DMS153 (cell line): ENCODE data around the gene SYTL3.

Experiments
- DNase-seq: peaks from one replicate; lab custom pipeline; 2025; lab: John Stamatoyannopoulos, UW

Gene SYTL3

DNA sequence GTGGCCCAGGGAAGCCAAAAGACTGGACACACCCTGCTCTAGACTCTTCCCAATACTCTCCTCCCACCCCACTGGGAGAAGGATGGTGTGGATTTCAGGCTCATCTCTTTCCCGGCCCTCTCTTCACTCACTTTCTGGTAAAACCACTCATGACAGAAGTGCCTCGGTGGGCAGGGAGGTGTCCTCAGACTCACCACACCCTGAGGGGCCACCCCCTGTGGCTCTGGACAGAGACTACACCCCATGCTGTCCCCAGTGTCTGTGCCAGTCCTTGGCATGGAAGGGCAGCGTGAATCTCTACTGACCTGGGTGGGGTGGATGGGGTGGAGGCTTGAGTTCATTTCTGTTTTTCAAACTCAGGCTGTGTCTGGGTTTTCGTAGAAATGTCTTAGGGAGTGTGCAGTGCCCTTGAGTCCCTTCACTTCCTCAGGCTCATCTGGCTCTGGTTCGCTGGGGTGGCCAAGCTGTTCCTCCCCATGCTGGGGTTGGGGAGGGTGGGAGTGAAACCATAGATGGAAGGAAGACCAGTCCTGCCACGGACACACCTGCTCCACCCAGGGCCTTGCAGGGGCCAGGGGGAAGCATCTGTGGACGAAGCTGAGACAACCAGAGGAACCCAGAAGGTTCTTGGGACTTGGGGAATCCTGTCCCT is 110.2 kb downstream of the SYTL3 start:
- no peak for DNase-seq

DNA sequence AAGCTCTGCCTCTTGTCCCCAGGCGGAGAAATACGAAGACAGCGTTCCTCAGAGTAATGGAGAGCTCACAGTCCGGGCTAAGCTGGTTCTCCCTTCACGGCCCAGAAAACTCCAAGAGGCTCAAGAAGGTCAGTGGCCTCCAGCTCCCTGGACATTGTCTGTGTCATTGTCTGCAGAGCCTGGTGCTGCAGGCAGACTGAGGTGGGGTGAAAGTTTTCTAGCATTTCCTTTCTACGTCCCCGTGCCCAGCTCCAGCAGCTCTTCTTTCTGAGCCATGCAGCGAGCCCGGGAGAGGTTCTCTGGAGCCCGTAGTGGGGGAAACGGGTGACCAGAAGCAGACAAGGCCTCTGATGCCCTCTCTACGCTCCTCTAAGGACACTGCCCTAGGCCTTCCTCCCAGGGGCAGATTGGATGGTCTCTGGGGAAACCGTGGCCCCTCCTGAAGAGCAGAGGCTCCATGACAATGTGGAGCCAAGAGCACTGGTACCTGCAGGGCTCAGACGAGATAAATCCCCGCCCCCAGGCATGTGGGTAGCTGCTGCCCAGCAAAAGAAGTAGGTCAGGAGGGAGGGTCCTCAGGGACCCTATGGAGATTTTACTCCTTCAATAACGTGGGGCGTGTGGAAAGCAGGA is 110.9 kb downstream of the SYTL3 start:
- DNase-seq, result no peak

DNA sequence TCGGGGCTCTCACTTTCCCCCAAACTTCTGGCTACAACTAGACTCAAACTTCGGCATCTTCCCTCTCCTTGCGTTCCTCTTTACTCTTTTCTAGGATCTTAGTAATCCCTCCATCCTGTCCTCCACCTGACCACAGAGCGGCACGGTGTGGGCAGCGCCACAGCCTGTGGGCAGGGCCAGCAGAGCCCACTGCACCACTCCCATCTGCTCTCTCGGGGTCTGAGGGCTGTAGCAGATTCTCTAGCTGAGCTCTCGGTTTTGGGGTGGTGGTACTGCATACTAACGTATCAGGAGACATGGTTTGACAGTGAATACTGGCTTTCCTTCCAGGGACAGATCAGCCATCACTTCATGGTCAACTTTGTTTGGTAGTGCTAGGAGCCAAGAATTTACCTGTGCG is 111.9 kb downstream of the SYTL3 start:
- no peak for DNase-seq

DNA sequence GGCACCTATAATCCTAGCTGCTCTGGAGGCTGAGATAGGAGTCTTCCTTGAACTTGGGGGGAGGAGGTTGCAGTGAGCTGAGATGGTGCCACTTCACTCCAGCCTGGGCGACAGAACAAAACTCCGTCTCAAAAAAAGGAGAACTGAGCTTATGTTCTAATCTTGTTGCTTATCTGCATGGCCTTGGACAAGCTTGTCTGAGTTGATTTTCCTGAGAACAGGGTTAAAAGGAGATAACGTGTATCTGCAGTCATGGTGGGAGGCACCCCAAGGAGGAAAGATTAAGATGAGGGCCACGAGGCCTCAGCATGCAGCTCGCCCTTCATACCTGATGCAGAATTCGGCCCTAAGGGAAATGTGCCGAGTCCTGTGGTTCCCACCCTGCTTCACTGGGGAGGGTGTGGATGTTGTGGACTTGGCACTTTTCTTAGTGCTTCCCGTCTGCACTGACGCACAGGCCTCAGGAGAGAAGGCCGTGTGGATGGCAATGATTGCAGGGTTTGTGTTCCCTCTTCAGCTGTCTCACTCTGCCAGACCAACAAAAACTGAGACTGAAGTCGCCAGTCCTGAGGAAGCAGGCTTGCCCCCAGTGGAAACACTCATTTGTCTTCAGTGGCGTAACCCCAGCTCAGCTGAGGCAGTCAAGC is 113.1 kb downstream of the SYTL3 start:
- no peak for DNase-seq

DNA sequence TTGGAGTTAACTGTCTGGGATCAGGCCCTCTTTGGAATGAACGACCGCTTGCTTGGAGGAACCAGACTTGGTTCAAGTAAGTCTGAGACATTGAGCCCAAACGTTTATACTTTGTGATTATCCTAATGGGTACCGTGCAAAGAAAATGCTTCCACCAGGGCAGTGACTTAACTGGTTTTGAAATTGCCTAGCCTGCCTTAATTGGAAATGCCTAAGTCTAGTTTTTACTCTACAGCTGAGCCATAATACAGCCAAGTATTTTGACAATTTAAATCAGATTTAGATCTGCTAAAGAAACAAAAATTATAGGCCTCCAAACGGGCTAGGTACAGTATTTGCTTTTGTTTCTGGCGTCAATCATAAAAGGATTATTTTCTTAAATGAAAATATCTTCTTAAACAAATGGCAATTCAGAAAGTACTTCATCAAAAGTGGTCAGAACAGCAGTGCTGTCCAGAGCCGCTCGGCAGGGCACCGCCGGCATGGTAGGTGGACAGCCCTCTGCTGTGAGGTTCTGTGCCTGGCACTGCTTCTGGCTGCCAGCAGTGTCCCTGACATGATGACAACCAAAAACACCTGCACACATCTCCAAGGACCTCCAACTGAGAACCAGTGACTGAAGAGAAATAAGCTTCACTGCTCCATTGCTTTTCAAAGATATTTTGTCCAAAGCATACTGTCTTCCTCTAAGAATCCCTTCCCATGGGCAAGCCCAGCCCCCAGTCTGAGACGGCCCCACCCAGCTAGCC is 113.8 kb downstream of the SYTL3 start:
- no peak for DNase-seq

DNA sequence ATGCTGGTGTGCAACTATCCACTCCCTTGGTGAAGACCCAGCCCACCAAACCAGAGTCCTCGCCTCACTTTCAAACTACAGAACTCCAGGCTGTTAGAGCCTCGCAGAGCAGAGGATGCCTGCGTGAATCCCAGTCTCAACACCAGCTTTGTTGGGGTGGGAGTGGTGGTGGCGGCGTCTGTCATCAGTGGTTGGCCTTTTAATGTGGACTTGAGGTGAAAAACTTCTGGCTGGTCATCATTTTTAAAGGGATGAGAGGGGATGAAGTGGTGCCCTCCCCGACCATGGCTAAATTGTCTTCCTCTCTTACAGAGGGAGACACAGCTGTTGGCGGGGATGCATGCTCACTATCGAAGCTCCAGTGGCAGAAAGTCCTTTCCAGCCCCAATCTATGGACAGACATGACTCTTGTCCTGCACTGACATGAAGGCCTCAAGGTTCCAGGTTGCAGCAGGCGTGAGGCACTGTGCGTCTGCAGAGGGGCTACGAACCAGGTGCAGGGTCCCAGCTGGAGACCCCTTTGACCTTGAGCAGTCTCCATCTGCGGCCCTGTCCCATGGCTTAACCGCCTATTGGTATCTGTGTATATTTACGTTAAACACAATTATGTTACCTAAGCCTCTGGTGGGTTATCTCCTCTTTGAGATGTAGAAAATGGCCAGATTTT is 114.5 kb downstream of the SYTL3 start:
- no peak for DNase-seq

DNA sequence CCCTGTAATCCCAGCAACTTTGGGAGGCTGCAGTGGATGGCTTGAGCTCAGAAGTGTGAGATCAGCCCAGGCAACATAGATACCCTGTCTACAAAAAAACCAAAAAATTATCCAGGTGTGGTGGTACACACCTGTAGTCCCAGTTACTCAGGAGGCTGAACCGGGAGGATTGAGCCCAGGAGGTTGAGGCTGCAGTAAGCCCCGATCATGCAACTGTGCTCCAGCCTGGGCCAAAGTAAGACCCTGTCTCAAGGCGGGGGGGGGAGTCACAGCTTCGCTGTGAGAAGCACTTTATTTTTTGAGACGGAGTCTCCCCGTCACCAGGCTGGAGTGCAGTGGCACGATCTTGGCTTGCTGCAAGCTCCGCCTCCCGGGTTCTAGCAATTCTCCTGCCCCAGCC is 115.1 kb downstream of the SYTL3 start:
- DNase-seq, result no peak

DNA sequence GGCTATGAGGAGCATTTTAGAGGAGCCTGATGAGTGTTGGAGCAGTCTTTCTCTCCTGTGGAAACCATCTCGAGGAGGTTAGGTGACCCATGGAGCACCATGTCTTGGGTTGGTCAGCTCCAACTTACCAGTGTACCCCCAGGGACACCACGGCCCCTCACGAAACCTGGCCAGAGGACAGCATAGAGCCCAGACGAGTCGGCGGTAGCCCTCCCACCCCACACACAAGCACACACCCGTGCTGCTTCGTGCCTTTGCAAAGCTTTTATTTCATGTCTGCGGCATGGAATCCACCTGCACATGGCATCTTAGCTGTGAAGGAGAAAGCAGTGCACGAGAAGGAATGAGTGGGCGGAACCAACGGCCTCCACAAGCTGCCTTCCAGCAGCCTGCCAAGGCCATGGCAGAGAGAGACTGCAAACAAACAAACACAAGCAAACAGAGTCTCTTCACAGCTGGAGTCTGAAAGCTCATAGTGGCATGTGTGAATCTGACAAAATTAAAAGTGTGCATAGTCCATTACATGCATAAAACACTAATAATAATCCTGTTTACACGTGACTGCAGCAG is 115.7 kb downstream of the SYTL3 start:
- no peak for DNase-seq

DNA sequence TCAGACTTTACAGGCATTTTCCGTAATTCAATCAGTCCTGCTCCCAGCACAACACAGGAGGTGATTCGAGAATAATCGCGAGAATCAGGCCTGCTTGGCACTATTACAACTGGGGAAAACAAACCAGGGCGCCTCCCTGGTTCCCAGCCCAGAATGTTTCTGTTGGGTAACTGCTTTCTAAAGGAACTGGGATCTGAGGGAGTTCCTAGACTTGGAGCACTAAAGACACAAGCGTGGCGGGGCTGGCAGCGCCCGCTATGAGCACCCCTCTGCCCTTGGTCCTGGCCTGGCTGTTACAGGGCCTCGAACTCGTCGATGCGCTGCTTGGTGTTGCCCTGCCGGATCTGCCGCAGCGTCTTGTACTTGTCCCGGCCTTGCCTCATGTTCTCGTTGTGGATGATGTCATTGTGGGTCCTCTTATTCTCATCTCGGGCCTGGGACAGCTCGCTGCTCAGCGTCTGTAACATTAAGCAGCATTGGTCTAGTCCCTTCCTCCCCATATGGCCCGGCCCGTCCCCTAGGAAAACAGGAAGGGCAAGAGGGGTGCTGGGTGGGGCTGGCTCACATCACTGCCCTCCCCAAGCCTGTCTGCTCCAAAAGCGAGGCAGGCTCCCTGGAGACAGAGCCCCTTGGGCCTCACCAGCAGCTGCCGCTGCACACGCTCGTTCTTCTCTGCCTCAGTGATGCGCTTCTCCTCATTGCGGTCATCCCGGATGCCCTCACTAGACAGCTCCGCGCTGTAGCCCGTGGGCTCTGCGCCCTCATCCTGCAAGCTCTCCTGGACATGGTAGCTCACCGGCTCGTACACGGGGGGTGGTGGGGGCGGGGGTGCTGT is 117.0 kb downstream of the SYTL3 start:
- no peak for DNase-seq

DNA sequence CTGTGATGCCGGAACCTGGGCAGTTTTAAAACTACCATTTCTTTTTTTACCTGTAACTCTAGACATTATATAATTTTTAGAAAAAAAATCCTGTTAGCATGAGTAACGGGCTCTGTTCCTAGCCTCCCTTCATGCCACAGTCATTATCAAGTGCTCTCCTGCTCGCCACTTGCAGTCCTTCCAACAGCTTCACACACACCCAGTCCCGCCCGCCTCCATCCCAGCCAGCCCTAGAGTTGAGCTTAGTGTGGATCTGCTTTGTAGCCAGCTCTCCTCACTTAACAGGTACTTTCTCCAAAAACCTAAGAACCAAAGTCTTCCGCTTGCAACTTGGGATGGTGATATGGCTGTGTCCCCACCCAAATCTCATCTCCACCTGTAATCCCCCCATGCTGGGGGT is 117.9 kb downstream of the SYTL3 start:
- no peak for DNase-seq

DNA sequence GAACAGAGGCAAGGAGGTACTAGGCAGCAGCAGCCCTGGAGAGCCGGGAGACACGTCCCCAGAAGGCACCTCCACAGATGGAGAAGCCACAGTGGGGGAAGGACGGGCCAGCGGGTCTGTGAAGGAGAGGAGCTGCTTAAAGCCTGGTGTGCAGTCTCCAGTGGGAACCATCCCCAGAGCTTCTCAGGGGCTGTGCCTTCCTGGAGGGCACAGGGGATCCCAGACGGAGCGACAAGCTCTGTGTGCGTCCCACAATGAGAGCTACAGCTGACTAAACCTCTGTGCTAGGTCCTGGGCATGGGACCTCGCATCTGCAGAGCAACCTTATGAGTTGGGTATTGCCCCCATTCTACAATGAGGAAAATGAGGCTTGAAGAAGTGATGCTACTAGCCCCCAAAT is 118.6 kb downstream of the SYTL3 start:
- DNase-seq, result no peak

DNA sequence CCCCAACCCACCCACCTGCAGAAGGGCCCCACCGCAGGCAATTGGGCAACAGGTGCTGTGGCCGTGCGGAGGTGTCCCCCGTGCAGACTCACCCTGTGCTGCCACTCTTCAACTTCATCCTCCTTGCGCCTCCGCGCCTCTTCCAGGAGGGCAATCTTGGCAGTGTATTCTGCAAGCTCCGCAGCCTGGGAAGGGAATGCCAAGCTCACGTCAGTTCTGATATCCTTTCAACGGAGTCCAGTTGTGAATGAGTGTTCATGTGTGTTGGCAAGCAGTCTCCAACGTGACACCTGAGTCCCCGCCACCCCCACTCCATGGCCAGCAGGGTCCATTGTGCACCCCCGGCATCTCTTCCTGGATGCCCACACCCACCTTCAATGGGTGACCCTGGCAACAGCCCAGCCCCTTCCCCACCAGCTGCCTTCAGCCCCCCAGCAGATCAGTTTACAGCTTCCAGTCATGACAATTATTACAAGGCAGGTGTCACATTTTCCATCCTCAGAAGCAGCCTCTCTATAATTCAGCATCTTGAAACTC is 119.4 kb downstream of the SYTL3 start:
- no peak for DNase-seq

DNA sequence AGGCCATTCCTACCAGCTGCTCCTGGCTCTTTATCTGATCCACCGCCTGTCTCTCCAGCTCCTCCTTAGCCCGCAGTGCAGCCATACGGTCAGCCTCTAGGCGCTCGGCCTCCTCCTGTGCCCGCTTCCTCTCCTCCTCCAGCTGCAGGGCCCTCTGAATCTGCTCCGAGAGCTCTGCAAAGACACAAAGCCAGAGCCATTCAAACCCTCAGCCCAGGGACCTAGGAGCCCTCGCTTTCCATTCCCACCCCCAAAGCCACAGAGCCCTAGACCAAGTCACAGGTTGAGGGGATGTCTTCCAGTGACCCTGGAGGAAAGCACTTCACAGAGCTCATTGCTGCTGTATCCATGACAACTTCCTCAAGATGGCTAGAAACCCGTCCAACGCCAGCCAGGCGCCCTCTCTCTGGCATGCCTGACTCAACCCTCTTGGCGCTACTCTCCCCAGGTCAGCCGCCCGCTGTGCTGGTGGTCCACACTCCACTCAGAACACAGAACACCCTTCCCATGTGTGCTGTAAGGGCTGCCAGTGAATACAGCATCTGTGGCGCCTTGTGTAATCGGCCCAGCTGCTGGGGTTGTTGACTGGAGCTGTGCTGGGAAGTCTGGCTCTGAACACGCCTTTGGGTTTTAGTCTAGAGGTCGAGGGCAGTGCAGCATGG is 120.0 kb downstream of the SYTL3 start:
- DNase-seq, result no peak

DNA sequence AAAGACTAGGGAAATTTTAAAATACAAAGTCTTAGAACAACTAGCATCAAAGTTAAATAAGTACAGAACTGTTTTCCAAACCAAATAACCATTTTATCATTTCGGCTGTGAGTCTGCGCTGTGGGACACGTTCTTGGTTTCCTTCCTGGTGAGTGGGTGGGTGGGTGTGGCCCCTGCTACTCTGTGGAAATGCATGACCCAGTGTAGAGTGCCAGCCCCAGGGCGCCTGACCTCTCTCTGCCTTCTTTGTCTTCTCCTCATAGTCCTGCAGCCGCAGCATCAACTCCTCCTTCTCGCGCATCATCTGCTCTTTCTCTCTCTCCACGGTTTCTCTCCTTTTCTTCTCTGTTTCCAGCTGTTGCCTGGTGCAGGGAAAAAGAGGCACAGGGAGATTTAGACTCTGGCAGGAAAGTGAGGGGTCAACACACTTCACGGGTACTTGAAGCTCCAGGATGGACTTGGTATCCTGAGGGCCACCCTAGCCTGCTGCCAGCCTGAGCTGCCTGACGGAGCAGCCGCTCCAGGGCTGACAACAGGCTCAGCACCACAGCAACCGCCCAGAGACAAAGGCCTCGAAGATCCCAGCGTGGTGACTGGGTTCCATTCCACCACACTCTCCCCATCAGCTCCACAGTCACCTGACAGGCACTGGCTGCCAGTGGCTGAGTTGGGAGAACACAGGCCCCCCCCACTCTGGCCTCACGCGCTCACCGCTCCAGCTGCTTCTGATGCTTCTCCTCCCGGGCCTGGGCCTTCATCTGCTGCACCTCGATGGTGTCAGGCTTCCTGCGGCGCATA is 120.9 kb downstream of the SYTL3 start:
- no peak for DNase-seq

DNA sequence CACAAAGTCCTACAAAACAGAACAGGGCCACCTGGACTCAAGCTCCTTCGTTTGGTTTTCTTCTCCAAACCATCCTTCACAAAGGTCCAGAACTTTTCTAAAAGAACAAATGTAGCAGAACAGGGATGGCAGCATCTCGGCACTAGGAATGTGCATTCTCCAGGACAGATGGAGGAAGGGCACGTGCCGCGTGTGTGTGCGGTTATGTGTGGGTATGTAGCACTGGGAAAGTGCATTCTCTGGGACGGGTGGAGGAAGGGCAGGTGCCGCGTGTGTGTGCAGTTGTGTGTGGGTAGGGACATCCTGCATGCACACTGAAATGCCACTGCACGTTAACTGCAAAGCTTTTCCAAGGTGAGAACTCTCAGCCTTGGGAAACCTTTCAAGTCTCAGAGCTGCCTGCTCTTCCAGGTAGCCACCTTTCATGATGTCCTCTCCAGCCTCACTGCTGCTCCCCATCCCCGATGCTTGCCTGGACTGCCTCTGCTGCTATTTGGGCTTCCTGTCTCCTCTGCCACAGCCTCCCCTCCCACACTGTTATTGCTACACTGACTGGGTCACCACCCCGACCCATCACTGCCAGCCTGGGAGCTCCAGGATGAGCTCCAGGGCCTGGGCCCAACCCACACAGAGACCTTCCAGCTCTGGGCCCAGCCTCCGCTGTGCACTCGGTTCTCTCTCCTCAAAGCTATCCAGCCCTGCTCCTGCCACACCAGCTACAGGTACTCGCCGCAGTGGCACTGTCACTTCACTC is 121.7 kb downstream of the SYTL3 start:
- no peak for DNase-seq

DNA sequence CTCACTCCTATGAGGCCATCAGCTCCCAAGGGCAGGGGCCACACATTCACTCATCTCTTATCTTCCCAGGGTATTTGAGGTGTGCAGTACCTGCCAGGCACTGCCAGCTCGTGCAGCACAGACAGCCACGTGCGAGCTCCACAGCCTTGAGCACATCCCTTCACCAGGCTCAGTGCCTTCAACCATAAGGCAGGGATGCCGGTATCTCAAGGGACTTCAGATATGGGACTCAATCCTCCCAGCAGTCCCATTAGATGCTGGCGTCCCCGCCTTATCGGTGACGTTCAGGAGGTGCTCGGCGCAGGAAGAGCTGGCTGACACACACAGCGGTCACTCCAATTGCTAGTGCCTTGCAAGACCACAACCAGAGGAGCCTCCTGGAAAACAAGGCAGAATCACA is 122.3 kb downstream of the SYTL3 start:
- no peak for DNase-seq

DNA sequence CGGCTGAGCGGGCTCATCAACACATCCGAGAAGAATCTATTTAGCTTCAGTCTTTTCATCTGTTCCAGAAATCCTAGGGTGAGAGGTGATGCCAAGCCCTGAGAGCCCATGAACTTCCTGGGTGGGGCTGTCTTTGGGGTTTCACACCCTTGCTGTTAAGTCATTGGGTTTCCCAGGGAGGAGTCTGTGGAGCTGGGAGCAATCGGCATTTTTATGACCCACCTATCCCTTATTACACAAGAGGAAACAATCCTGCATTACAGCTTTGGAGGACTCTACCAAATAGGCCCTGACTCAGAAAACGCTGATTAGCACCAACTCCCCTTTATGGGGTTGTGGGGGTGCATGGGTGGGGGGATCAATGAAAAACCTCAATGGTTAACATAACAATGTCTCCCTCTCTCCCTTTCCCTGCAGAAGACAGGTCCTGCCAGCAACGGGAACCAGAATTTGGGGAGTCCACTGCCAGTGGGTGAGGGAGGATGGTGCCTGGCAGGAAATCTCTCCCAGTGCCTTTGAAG is 123.1 kb downstream of the SYTL3 start:
- no peak for DNase-seq
